ENCODE measurements around the gene SLC26A3. TPM values are rescaled to one million over a fixed set of nuclear protein-coding genes. Genes with fewer than 3 reads are reported as not detected.

SLC26A3 gene
- total RNA-seq, 1 donor from 2014 or later = not detected

DNA sequence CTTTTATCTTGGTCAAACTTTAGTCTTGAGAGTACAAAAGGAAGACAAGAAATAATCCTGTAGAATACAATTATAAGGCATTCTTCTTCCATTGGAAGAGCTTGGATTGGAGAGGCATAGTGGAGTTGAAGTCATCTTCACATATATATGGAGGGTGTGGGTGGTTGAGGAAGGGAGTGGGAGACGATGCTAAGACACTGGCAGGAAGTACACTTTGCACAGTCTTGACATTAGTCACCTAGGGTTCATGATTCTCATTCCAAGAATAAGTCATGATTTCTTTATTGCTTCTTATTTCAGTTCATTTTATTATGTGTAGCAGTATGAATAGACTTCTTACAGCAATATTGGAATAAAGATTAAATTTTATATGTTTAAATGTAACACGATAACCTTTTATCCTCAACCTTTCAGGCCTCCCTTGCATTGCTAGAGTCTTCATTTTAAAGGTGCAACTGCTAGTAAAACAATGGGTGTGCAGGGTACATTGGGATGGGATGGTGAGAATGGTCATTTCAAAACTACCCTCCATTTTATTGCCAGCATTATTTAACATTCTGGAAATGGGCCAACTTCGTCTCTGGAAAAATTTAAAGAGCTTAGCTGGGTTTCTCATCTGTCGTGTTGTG is 12.3 kb upstream of the SLC26A3 start:
- DNase-seq = no peak

DNA sequence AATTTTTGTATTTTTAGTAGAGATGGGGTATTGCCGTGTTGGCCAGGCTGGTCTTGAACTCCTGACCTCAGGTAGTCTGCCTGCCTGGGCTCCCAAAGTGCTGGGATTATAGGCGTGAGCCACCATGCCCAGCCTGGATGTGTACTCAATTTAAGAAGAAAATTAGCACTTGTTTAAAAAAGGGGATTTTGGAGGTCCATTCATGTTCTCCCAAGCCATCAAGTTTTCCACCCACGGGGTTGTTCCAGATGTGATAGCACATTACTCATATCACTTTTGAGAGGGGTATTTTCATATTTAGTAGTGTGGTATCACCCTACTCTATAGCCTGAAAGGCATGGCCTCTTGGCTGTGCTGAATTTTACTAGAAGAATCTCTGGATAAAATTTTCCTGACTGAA is 10.5 kb upstream of the SLC26A3 start:
- DNase-seq = no peak

DNA sequence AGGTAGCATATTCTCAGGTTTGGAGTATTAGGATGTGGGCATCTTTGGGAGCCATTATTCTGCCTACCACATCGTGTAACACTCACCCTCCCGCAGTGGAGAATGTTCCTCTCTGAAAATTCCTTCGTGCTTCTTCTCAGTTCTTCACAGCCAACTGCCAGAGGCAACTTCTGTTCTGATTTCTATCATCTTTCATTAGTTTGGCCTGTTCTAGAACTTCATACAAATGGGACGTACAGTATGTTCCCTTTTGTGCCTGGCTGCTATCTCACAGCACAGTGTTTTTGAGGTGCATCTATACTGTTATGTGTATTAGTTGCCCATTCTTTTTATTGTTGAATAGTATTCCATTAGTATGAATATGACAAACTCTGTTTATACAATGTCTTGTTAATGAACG is 8.9 kb upstream of the SLC26A3 start:
- no peak for DNase-seq

DNA sequence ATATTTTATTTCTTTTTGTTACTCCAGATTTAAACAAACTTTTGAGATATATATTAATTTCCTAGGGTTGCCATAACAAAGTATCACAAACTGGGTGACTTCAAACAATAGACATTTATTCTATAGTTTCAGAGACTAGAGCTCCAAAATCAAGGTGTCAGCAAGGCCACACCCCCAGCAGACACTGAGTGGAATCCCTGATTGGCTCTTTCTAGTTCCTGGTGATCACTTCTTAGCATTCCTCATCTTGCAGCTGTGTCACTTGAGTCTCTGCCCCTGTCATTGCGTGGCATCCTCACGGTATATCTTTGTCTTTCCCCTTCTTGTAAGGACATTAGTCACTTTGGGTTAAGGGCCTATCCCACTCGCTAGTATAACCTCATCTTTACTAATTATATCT is 7.6 kb upstream of the SLC26A3 start:
- DNase-seq = no peak

DNA sequence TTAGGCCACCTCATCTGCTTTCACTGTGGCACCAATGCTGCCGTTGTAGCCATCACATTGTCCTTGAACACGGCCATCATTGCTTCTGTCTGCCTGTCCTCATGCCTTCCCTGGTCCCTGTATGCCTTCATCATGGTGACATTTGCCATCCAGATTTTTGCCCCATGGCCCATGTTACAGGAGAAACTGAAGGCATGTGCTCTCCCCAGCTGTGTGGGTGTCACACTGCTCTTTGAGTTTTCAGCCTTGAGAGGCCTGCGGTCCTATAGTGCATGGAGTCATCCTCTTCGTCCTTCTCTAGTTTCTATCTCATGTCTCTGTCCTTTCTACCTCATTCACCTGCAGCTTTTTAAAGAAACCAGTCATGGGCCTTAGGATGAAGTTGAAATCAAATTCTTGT is 6.2 kb upstream of the SLC26A3 start:
- no peak for DNase-seq

DNA sequence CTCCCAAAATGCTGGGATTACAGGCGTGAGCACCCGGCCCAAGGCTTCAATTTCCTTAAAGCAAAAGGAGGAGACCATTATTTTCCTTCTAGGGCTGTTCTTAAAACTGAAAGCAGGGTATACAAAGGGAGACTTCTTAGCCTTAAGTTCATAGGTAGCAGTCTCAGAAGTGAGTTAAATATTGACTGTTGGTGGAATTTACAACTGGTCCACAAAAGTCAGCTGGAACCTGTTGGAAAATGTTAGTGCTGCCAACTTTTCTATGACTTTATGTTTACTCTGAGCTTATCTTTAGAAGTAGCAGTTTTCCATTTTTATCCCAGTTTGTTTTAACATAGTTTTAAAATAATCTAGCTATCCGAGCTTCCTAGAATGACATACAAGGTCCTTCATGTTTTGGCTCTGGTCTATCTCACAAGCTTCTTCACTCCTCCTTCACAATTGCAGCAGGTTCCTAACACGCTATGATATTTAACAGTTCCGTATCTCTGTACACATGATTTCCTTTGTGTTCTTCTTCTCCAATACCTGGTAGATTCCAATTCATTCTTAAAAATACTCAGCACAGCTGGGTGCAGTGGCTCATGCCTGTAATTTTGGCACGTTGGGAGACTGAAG is 3.3 kb downstream of the SLC26A3 start:
- DNase-seq = no peak

DNA sequence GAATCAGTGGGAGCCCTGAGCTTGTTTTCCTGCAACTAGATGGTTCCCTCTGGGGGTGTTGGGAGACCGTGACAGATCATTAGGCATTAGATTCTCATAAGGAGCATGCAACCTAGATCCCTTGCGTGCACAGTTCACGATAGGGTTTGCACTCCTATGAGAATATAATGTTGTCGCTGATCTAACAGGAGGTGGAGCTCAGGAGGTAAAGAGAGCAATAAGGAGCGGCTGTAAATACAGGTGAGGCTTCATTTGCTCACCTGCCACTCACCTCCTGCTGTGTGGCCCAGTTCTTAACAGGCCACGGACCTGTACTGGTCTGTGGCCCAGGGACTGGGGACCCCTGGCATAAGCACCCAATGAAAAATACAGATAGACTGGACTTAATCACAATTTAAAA is 10.7 kb downstream of the SLC26A3 start:
- DNase-seq = no peak

DNA sequence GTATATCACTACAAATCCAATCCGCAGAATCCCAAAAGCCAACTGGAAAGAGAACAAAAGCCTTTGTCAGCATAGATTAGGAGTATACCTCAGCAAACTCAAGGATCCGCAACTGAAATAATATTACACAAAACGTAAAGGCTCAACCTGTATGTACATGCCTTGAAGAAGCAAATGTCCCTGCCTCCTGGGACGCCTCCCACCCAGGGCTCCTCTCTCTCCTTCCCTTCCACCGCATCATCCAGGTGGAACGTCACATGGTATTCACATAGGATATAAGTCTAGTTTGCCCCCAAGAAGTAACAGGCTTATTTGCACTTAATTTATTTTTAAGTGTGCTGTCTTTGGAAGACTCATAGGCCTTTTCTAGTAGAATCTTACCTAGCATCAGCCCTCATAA is 13.4 kb downstream of the SLC26A3 start:
- no peak for DNase-seq

DNA sequence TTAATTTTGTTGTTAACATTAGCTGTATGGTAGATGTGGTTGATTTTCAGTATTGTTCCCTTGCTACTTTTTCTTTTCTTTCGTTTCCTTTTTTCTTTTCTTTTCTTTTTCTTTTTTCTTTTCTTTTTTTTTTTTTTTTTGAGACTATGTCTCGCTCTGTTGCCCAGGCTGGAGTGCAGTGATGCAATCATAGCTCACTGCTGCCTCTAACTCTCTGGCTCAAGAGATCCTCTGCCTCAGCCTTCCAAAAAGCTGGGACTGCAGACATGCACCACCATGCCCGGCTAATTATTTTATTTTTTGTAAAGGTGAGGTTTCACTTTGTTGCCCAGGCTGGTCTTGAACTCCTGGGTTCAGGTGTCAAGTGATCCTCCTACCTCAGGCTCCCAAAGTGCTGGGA is 14.4 kb downstream of the SLC26A3 start:
- no peak for DNase-seq

DNA sequence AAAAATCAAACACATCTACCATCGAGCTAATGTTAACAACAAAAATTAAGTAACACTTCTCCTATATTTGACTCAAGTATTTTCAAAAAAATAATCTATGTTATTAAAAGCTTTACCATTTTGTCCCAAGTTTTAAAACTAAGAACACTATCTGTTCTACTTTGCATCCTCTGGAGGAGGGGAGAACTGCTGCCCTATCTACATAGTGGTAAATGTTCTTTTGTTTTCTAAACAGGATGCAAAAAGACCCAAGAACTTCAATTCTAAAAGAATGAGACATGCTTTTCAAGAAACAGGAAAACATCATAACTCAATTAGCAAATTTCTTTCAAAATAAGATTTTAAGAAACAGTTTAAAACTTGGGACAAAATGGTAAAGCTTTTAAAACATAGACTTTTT is 14.8 kb downstream of the SLC26A3 start:
- DNase-seq = no peak

DNA sequence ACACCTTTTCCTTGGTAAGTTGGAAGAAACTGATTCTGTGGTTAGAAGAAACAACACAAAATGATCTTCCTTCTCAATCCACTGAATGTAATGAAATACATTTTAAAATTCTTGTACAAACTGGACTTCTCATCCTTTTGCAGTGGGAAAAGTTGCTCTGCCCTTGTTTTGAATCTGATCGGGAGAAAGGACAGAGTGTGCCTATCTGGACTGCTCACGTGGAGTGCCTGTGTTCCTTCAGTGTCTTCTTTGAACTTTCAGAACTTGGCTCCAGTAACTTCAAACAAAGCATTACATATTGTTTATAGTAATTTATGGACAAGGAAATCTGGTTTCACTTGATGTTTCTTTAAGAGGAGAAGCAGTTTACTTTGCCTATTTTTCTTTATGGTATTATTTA is 17.1 kb downstream of the SLC26A3 start:
- DNase-seq = no peak

DNA sequence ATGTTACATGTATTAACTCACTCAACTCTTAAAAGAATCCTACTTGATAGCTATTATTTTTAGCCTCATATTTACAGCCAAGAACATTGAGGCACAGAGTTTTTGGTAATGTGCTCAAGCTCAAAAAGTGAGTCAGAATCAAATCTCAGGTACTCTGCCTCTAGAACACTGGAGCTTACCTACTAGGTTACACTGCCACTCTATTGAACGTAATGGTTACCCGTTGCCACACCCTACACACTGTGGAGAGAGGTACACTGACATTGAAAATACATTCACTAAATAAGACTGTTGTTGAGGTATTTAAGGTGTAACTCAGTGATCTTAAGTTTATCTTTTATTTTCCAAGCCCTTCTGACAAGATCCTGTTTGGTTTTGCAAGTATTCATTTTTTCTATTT is 17.9 kb downstream of the SLC26A3 start:
- DNase-seq = no peak

DNA sequence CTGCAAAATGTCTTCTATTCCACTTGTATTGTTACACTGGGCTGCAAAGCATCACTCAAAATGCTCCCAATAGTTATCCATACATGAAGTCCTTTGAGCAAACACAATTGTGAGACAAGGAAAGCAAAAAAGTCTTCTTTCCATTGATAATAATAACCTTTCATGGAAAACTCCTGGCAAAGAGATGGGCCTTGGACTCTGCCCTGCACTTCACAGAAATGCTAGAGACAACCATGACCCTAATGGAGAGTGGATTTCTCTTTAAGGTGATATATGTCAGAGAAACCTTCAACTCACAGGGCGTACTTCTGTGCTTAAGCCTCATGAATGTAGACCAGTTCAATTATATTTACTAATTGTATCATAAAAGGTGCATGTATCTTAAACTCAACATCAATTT is 19.4 kb downstream of the SLC26A3 start:
- no peak for DNase-seq

DNA sequence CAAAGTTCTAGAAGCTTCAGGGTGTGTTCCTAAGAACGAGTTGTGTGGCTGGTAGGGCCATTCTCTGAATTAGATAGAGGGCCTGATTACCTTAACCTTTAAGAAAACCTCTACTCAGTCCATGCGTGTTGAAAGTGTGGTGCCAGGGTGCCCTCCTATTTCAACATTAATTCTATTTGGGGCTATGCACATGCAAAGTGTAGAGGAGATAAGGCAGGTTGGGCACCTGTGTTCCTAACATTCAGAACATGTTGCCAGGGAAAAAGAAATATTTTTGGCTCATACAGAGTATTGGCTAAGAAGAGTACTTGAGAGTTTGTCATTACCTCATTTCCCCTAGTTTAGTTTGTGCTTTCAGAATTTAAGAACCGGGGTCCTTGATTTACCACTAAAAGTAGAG is 20.6 kb downstream of the SLC26A3 start:
- no peak for DNase-seq

DNA sequence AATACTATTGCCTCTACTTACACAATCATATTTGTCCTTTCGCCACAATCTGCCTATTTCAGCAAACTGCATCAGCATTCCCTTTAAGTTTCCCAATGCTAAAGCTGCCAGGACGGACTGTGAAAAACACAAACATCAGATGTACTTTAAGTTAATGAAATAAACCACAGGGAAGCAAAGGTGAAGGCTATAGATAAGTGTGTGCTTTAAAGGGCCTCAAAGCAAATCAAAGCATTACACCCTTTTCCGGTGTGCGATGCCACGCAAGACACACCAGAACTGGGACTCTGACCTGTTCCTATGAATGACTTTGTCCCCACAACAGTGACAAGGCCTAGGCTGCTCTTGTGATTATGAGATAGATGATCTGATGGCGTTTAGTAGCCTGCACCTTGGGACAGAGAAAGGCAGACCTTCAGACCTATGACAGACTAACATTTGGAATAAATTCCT is 23.4 kb downstream of the SLC26A3 start:
- DNase-seq = no peak

DNA sequence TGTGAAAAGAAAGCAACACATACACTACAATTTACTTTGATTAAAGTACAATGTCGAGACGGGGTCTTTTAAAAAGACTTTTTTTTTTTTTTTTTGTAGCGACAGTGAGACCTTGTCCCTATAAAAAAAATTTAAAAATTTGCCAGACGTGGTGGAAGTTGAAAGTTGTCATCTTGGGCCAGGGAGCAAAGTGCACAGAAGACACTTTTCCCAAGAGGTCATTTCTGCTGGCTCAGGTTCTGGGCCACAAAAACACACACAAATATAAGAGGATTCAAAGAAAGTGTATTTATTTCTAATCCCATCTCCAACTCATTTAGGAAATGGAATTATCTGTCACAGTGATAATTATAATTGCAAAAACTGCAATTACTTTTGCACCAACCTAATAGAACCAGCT is 24.7 kb downstream of the SLC26A3 start:
- no peak for DNase-seq

DNA sequence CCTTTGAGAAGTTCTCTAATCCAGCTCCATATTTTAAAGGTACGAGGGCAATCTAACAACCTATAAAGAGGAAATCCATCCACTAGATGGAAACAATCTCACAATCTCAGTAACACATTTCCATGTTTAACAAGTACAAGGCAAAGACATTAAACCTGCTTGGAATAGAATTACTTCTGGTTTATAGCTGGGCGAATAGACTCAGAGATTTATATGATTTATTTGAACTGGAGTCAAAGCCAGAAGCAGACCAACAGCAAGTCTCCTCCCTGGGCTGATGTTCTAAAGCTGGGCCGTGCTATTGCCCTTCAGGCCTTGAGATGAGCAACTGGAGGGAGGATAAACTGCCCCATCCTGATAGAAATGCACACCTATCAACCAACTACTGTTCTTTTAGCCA is 25.3 kb downstream of the SLC26A3 start:
- DNase-seq = no peak

DNA sequence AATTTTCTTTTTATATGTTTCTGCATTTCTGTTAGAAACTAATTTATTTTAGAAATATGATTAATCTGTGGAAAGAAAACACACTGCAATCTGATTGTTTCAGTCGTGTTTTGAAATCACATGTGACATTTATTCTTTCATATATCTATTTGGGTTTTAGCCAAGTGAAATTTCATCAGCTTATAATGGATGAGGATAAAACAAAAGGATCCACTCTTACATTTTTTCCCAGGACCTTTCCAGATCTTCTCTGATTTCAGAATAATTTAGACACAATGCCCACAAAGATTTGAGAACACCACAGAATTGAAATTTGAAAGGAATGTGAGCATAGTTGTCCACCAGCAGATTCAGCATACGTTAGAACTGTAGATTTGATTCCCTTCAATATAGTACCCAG is 30.0 kb downstream of the SLC26A3 start:
- DNase-seq = no peak

DNA sequence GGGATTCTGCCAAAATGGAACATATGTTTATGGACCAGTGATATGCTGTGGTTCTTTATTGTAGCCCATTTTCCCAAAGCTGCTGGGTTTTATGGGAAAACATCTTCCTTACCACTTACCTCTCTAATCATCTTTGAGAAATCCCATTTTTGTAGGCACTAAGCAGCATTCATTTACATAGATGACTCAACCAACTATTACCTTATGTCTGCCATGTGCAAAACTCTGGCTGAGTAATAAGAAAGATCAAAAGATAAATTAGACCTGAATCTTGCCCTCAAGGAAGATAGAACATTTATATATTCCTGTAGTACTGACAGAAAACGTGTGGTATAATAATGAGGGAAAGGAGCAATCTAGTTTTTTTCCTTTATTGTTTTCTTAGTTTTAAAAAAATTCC is 34.8 kb downstream of the SLC26A3 start:
- DNase-seq = no peak

DNA sequence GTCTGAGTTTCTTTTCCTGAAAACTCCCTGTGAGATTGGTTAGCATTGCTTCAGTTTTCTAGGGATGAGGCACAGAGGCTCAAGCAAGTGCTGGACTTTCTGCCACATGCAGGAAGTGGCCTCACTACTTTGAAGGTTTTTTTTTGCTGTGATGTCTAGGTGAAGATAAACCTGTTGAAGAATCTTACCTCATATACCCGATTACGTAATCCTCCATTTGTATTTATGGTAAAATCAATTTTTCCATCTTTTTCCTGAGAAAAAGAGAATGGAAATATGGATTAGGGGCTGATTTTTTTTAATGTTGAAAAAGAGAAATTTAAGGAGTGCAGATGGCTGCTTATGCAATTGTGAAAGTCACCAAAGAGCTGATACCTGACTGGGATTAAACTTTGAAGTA is 35.6 kb downstream of the SLC26A3 start:
- no peak for DNase-seq

DNA sequence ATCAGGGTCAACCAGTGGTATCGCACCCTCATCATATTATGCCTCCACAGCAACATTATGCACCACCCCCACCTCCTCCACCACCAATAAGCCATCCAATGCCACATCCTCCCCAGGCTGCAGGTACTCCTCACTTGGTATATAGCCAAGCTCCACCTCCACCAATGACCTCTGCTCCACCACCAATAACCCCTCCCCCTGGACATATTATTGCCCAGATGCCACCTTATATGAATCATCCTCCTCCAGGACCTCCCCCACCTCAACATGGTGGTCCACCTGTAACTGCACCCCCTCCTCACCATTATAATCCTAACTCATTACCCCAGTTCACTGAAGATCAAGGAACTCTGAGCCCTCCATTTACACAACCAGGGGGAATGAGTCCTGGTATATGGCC is 44.4 kb downstream of the SLC26A3 start:
- DNase-seq = no peak

DNA sequence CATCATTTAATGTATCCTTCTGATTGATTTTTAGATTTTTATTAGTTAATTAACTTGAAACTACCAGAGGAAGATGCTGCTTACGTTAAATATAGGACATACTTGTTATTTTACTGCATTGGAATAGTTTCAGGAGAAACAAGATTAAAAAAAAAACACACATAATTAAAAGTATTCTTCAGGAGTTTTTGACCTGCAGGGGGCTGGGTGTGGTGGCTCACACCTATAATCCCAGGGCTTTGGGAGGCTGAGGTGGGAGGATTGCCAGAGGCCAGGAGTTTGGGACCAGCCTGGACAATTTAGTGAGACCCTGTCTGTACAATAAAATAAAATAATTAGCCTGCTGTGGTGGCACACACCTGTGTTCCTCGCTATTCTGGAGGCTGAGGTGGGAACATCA is 48.4 kb downstream of the SLC26A3 start:
- no peak for DNase-seq

DNA sequence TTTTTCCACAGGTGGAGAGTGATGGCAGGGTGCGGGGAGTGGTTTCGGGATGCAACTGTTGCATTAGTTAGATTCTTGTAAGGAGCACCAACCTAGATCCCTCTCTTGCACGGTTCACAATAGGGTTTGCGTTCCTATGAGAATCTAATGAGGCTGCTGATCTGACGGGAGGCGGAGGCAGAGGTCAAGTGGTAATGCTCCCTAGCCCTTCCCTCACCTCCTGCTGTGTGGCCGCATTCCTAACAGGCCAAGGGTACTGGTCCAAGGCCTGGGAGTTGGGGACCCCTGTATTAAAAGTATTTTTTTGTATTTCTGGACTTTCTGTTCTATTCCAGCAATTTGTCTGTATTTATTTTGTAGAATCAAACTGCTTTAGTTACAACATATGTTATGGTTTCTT is 51.9 kb downstream of the SLC26A3 start:
- DNase-seq = no peak

DNA sequence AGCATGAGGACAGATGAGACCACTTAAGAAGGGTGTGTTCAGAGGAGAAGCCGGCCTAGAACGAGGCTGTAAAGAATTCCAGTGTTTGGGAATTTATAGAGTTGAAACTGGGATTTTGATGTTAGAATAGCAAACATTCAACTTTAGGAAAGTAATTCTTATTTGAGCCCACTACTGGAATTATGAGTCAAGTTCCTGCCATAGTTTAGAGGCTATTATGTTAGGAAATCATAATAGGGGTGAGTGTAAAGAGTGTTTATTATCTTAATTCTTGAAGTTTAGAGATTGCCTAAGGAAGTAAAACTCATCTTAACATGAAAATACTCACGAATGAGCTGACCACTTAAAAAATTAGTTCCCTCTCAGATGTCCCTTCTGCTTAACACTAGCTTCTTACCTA is 57.0 kb downstream of the SLC26A3 start:
- DNase-seq = no peak

DNA sequence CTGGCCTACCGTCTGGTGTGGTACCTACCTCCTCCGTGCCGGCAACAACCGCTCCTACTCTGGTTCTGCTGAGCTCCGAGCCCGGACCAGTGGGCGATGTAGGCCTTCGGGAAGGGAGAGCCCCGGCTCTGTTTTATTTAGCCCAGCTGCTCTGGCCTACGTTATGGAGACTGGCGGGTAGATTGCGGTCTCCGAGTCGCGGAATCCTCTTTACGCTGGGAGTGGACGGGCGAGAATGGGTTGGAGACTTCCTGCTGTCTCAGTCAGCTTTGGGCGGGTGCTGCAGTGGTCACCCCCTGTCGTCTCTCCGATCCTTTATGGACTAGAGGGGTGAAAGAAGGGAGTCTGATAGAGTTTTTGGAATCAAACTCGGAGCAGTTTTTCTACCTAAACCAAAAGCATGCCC is 58.7 kb downstream of the SLC26A3 start:
- no peak for DNase-seq

All from skin of body (tissue), 2 donors.